ENCODE data around the gene IL17F.

IL17F gene

DNA sequence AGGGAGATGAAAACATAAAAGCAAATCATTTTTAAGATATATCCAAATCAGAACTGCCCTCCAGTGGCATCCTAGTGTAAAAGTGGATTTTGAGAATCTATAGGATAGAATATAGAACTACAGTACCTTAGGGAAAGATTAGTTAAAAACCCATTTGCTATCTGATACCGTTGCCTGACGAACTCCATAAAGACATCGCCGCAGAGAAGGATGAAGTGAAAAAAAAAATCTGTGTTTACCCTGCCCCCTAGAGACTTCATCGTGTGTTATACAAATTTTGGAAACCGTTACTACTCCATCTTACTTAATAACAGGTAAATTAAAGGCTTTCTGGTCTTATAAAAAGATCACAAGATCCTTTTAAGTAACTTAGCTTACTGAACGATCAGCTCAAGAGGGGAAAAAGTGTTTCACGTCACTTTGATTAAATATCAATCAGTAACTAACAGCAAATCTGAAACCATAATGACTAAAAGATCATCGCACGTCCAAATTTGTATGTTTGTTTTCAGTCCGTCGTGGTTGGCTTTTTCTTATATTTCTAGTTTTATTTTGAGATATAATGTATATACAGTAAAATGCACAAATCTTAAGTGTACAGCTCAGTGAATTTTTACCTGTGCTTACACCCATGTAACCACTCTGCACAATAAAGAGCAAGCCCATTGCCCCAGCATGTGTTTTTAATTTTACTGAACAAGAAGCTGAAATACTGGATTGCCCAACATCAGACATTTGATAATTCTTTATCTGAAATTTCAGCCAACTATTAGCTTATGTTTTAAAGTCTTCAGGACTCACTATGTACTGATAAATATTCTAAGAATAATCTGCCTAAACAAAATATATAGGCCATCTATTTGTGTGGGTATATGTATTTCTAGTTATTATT is 41.1 kb upstream of the IL17F start:
- Histone ChIP-seq H3K4me3 (ENCODE audit: low read depth in 1 of 2, low read length in 1 of 2) (peak overlapping the region; percentile 72 to 84), H3K9me3 (no peaks in the 10 kb centered on the region), H3K27me3 (no peaks in the 10 kb centered on the region), H3K27ac (peak overlapping the region; percentile 49), H3K4me1 (ENCODE audit: control insufficient read depth in 1 of 2, insufficient read depth in 1 of 2, low read depth in 1 of 2, low read length in 1 of 2) (peaks cover 15 to 23% of the 10 kb centered on the region in 2 experiments), H3K36me3 (peaks cover 11% of the 10 kb centered on the region)
- TF ChIP-seq, protein P1, sequence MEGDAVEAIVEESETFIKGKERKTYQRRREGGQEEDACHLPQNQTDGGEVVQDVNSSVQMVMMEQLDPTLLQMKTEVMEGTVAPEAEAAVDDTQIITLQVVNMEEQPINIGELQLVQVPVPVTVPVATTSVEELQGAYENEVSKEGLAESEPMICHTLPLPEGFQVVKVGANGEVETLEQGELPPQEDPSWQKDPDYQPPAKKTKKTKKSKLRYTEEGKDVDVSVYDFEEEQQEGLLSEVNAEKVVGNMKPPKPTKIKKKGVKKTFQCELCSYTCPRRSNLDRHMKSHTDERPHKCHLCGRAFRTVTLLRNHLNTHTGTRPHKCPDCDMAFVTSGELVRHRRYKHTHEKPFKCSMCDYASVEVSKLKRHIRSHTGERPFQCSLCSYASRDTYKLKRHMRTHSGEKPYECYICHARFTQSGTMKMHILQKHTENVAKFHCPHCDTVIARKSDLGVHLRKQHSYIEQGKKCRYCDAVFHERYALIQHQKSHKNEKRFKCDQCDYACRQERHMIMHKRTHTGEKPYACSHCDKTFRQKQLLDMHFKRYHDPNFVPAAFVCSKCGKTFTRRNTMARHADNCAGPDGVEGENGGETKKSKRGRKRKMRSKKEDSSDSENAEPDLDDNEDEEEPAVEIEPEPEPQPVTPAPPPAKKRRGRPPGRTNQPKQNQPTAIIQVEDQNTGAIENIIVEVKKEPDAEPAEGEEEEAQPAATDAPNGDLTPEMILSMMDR (IDR thresholded peaks at IDR 0.05), result no peak

DNA sequence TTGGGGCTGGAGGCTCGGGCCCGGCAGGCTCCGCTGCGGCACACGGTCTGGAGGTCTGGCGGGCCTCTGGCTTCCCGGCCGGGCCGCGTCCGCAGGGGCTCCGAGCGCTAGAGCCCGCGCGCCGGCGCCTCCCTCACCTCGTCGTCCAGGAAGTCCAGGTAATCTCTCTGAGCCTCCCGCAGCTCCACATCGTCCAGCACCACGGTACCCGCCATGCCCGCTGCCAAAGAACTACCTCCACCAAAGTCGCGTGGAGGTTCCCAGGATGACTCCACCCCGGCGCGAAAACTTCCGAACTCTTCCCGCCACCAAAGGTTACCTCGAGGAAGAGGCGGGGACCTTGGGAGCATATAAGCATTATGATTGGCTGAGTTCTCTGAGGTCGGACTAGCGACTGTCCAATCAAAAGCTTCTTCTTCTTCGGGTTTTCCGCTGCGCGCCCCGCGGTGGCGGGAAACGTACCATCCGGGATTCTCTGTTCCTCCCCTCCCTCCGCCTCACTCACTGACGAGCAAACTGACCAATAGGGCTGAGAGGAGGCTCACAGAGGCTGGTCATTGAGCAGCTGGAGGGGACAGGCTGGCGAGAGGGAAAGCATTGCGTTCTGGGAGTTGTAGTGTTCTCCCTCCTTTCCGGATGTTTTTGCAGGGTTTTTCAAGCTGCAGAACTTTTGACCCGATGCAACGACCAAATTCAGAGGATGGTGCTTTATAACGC is 40.3 kb upstream of the IL17F start, which contains the start of gene MCM3:
Gene MCM3, minus strand, starts transcription at position 283 of the 717 bp plus-strand sequence. Its CDS starts 68 bp downstream, at position 215.
- TF ChIP-seq, protein P1 (IDR thresholded peaks at IDR 0.05), result peak; percentile 60
- Histone ChIP-seq H3K9me3 (no peaks in the 10 kb centered on the region), H3K27me3 (no peaks in the 10 kb centered on the region), H3K36me3 (peaks cover 11% of the 10 kb centered on the region), H3K4me1 (ENCODE audit: control insufficient read depth in 1 of 2, insufficient read depth in 1 of 2, low read depth in 1 of 2, low read length in 1 of 2) (peaks cover 15 to 23% of the 10 kb centered on the region in 2 experiments), H3K4me3 (ENCODE audit: low read depth in 1 of 2, low read length in 1 of 2) (peak within 1 kb of the TSS; percentile 72 to 84), H3K27ac (peak within 1 kb of the TSS; percentile 49)

DNA sequence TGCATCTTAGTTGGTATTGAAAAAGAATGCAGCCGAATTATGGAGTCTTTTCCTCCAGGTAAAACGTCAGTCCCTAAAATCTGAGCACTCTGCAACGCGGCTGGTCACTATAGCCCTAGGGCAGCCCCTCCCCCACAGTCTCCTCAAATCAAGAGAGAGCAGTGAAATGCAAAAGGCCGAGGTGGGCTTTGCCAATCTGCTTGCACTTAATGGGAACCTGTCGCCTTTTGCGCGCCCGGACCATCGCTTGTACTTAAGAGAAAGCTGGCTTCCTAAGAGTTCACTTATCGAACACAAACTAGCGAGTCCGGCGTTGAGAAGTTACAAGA is 39.8 kb upstream of the IL17F start:
- Histone ChIP-seq H3K27me3 (no peaks in the 10 kb centered on the region), H3K36me3 (peaks cover 11% of the 10 kb centered on the region), H3K27ac (peak overlapping the region; percentile 49), H3K4me3 (ENCODE audit: low read depth in 1 of 2, low read length in 1 of 2) (peak overlapping the region; percentile 72 to 84), H3K4me1 (ENCODE audit: control insufficient read depth in 1 of 2, insufficient read depth in 1 of 2, low read depth in 1 of 2, low read length in 1 of 2) (peaks cover 15 to 23% of the 10 kb centered on the region in 2 experiments), H3K9me3 (no peaks in the 10 kb centered on the region)
- TF ChIP-seq, protein P1 (IDR thresholded peaks at IDR 0.05), result no peak

DNA sequence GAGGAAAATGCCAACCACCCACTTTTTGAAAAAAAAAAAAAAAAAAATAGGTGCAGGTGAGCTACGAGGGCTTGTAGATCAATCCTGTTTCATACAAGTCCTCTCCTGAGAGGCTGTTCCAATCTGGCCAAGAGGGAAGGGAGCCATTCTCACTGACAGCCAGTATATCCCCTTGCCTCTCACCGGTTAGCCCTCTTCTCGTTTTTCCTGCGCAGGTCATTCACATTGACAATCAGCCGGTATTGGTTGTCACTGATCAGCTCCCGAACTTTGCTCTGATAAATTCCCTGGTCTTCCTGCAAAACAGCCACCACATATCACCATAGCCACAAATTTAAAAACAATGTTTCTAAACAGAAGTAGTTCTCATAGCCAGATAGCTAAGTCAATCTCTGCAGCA is 38.8 kb upstream of the IL17F start:
- Histone ChIP-seq H3K27ac (no peak overlapping the region), H3K4me3 (ENCODE audit: low read depth in 1 of 2, low read length in 1 of 2) (no peak overlapping the region), H3K4me1 (ENCODE audit: control insufficient read depth in 1 of 2, insufficient read depth in 1 of 2, low read depth in 1 of 2, low read length in 1 of 2) (peaks cover 15 to 23% of the 10 kb centered on the region in 2 experiments), H3K9me3 (no peaks in the 10 kb centered on the region), H3K36me3 (peaks cover 15% of the 10 kb centered on the region), H3K27me3 (no peaks in the 10 kb centered on the region)
- TF ChIP-seq, protein P1 (IDR thresholded peaks at IDR 0.05), result no peak

DNA sequence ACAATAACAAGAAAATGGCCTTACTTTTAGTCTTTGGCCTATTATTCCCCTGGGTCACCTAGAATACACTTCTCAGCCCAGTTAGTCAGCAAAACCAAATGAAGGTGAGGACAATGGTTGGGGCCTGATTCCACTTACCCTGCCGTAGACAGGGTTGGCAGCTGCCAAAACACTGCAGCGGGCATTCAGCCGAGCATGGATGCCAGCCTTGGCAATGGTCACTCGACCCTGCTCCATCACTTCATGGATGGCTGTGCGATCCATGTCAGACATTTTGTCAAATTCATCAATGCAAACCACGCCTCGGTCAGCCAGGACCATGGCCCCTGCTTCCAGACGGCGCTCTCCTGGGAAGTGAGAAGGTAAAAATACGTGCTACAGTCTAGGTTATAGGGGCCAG is 31.8 kb upstream of the IL17F start:
- TF ChIP-seq, protein P1 (IDR thresholded peaks at IDR 0.05), result no peak
- Histone ChIP-seq H3K27ac (no peak overlapping the region), H3K27me3 (no peaks in the 10 kb centered on the region), H3K4me3 (ENCODE audit: low read depth in 1 of 2, low read length in 1 of 2) (no peak overlapping the region), H3K4me1 (ENCODE audit: control insufficient read depth in 1 of 2, insufficient read depth in 1 of 2, low read depth in 1 of 2, low read length in 1 of 2) (no peaks in the 10 kb centered on the region), H3K36me3 (peaks cover 48% of the 10 kb centered on the region), H3K9me3 (no peaks in the 10 kb centered on the region)

Measured in neutrophil (primary cell).